DMS53 treated with DMSO at 0.1 percent for 48 hours (cell line): ENCODE measurements around the gene CARMIL3.
A peak's percentile ranks its signal among the peaks of the same experiment; 100 is the strongest.
"Not testable (repeated sequence)": the region's sequence is repeated elsewhere in the genome, so short reads cannot be mapped to it uniquely, and the experiment has no call there.

Experiments used
- DNase-seq: peaks from one replicate; lab custom pipeline; 2025; ENCODE audit not compliant: unreplicated experiment; lab: John Stamatoyannopoulos, UW

Gene CARMIL3

GRCh38 chr14:24038686-24039085 is 13.1 kb upstream of the CARMIL3 start:
- DNase-seq, result no peak

- DNase-seq, result no peak
Observed at GRCh38 chr14:24040692-24041091, 11.1 kb upstream of the CARMIL3 start.

DNA sequence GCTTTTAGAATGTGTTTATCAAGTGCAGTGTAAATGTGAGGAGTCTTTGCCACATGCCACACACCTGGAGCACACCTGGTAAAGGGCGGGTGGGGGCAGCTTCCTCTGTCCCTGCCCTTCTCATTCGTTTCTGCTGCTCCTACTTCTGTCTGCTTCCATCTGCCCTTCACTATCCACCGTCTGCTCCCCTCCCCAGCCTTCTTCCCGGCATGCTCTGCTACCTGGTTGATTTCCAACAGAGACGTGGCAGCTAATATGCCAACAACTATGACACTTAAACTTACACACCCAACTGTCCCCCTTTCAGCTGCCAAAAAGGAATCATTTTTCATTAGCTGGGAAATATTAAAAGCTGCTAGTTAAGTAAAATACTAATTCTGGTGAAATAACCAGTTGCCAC is 9.1 kb upstream of the CARMIL3 start:
- no peak for DNase-seq

DNA sequence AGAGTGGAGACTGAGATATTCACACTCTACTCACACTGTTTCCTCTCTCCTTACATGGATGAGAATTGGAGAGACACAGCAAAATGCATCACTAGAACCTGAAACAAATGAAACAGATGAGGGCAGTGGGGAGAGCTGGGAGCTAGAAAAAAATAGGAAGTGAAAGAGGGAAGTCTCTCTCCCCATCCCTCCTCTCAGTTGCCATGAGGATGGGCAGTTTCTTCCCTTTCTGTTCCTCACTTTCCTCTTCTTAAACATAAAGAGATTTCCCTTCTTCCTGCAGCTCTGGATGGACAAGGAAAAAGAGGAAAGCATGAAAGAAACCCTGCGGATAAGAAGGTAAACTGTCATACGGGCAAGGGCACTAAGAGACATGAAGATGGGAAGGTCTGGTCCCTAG is 2.8 kb upstream of the CARMIL3 start:
- DNase-seq, result not testable (repeated sequence)

GRCh38 chr14:24050753-24051152 is 1.1 kb upstream of the CARMIL3 start:
- not testable (repeated sequence) for DNase-seq

- DNase-seq, result no peak
Observed at GRCh38 chr14:24051176-24051788, 527 bp upstream of the CARMIL3 start.

DNA sequence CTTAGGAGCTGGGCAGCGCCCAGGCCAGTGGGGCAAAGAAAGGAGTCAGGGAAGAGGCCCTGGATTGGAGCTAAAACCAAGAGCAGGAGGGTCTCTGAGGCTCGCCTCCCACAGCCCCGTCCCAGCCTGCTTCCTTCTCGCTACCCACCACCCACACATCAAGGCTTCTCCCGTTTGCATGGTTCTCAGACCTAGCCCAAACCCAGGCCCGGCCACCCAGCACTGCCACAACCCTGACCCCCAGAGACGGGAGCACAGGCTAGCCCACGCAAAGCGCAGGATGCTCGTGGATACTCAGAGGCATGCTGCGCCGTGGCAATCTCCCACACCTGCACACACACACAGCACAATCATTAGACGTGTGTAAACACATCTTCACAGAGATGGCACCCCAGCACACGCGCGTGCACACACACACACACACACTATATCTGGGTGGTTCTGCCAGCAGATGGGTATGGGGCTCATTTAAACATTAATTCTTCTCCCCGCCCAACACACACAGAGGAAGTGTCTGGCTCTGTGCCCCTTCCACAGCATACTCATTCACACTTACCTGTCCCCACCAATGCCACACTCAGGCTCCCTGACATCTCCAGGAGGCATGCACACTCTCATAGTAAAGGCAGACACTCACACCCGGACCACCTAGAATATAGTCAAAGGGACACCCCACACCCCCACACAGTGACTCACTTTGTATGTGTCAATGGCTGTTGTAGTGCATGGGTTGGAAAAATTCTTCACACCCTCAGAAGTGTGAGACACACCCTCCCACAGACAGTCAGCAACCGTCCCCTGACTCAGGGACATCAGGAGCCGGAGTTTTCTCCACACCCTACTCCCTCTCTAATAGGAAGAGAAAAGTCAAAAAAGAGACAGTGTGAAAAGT is 1.1 kb downstream of the CARMIL3 start:
- no peak for DNase-seq

GRCh38 chr14:24053548-24054323 is 1.9 kb downstream of the CARMIL3 start:
- DNase-seq, result no peak

DNA sequence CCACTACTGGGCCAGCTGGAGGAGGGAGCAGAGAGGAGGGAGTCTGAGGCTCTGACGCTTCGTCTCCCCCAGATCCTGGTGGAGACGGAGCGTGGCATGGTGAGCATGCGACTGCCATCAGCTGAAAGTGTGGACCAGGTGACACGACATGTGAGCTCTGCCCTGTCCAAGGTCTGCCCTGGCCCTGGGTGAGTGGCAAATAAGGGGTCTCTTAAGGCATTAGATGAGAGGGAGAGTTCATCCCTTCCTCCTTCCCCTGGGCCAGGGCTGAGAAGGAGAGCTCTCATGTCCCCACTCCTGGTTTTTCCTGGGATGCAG is 2.5 kb downstream of the CARMIL3 start:
- no peak for DNase-seq

- no peak for DNase-seq
Observed at GRCh38 chr14:24054646-24055045, 2.8 kb downstream of the CARMIL3 start.

DNA sequence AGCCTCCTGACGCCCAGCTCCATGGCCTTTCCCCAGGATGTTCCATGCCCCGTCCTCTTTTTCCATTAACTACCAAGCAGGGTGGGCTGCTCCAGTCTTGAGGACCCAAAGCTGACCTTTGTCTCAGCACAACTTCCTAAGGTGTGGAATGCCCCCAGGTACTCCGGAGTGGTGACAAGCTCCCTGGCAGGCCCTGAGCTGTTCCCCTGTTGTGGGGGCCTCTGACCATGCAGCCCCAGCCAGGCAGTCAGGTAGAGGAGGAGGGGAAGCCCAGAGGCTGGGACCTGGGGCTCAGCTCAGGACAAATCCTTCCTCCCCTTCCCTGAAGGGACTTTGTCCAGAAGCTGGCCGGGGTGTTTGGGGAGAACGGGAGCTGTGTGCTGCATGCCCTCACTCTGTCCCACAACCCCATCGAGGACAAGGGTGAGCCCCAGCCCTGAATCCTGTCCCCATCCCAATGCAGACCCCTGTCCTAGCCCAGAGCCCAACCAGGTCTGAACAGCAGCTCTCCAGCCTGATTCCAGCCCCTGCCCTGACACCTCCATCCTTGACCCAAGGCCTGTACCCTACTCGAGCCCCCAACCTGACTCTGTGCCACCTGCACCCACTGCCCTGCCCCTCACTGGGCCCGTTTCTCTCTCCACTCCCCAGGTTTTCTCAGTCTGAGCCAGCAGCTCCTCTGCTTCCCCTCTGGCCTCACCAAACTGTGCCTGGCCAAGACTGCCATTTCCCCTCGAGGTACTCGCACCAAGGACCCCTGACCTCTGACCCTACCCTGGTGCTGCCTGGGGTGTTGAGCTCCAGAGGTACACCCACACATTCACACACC is 4.4 kb downstream of the CARMIL3 start:
- DNase-seq, result no peak

DNA sequence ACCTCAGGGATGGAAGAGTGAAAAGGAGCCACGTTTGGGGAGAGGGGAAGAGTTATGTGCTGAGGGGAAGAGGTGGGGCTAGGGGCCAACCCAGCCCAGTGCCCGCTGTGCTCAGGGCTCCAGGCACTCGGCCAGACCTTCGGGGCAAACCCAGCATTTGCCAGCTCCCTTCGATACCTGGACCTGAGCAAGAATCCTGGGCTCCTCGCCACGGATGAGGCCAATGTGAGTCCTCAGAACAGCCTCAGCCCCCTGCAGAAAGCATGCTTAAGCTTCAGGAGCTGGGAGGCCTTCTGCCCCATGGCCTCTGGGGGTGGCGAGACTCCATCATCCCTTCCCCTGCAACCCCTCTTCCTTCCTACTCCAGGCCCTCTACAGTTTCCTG is 5.0 kb downstream of the CARMIL3 start:
- no peak for DNase-seq

- no peak for DNase-seq
Observed at GRCh38 chr14:24057271-24057670, 5.5 kb downstream of the CARMIL3 start.

DNA sequence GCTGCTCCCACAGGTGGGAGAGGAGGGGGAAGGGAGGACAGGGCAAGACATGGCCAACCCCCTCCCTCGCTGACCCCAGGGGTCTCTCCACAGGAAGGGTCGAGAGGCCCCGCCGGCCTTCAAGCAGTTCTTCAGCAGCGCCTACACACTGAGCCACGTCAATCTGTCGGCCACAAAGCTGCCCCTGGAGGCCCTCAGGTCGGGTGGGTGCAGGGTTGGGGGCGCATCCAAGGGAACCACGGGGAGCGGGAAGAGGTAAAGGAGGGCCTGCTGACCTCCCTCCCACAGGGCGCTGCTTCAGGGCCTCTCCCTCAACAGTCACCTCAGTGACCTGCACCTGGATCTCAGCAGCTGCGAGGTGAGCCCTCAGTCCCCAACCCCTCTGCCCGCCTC is 6.1 kb downstream of the CARMIL3 start:
- DNase-seq, result no peak

DNA sequence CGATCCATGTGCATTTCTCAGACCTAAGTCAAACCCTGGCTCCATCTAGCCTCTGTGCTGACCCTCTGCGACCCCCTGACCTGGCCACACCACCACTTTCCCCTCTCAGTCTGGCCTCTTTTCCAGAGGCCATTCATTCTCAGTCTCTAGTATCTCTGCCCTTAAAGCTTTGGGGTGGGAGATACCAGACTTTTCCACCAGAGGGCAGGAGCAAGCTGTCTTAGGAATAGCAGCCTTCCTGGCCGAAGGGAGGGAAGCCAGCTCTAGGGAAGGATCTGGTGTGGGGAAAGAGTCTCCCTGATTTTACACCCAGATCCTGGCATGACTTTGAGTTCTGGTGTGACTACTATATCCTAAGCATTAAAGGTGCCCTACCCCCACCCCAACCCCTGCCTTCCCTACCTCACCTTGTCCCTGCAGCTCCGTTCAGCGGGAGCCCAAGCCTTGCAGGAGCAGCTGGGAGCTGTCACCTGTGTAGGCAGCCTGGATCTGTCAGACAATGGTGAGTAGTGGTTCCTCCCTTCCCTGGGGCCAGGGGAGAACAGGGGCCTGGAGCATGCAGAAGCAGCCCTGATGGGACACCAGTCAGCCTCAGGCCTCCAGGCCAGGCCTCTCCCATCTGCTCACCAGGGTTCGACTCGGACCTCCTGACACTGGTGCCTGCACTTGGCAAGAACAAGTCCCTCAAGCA is 6.6 kb downstream of the CARMIL3 start:
- peak; percentile 39 for DNase-seq

GRCh38 chr14:24058951-24059475 is 7.2 kb downstream of the CARMIL3 start:
- DNase-seq, result no peak

GRCh38 chr14:24059841-24060388 is 8.1 kb downstream of the CARMIL3 start:
- DNase-seq, result no peak

- DNase-seq, result no peak
Observed at GRCh38 chr14:24060443-24060842, 8.6 kb downstream of the CARMIL3 start.

DNA sequence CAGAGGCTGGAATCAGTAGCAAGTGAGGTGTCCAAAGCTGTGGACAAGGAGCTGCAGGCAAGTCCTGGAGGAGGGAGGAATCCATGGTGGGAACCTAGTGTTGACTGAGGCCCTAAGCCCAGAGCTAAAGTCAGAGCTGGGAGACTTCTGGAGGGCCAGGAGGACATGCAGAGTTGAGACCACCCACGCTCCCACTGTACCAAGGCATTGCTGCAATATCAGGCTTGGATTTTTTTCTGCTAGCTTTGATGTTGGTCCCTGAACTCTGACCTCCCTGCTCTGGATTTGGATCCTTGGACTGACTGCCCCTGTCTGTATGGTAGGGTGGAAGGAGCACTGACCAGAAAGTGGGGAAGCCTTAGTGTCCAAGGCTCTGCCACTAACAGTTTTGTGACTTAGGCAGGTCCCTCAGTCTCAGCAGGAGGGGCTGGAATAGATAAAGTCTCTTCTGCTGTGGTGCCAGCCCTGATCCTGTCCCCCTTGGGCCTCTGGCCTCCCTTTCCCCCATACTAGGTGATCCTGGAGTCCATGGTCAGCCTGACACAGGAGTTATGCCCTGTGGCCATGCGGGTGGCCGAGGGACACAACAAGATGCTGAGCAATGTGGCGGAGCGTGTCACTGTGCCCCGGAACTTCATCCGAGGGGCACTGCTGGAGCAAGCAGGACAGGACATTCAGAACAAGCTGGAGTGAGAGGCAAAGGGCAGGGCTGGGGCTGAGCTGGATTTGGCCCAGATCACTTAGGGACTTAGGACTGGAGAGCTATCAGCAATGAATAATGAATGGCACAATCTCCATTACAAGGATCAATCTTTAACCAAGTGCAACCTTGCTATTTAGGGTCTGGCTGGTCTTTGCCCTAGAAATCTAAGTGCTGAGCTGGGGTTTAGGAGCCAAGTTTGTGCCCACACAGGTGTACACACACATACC is 9.4 kb downstream of the CARMIL3 start:
- DNase-seq, result no peak
